ENCODE results near the gene NUDT2.

- TF ChIP-seq CTCF (IDR thresholded peaks at IDR 0.05) (no peak), EP300 (IDR thresholded peaks at IDR 0.05) (no peak), POLR2AphosphoS5 (IDR thresholded peaks at IDR 0.05) (no peak)
Measured at GRCh38 chr9:34373749-34374148, 44.4 kb downstream of the NUDT2 start.
